IMR-90 (cell line): Measurements from ENCODE around the gene MSI2. TPM values are rescaled to one million over a fixed set of nuclear protein-coding genes. Genes with fewer than 3 reads are reported as not detected.

Source experiments
- ATAC-seq: fragments of 200-7000 bp; cut with Tn5 transposase; 2 replicates; pipeline ENCODE4 v1.9.1; 2020; ENCODE audit warnings: low read depth, mild to moderate bottlenecking, moderate library complexity
- BruUV-seq: library from RNA; stranded (reverse); fragments of 400-500 nt; replicated peaks from 2 replicates; lab custom pipeline; 2021; lab: Mats Ljungman, UMichigan
- CTCF ChIA-PET: fragments of 300-600 bp; formaldehyde crosslinking; extraction: SDS; loops from one replicate; lab custom pipeline; 2021; ENCODE audit warnings: antibody characterized with exemption; lab: Yijun Ruan, JAX
- POLR2A ChIA-PET: fragments of 300-600 bp; sonication (Branson Sonifier 250); formaldehyde crosslinking; loops from one replicate; lab custom pipeline; 2022; ENCODE audit warnings: antibody characterized with exemption; ENCODE audit not compliant: unreplicated experiment; lab: Charles Lee
- DNase-seq: peaks from one replicate; pipeline ENCODE4 v3.0.0; 2013
- H2AFZ ChIP-seq: replicated peaks from 2 replicates; pipeline ENCODE3; 2013; ENCODE audit warnings: low read length, mild to moderate bottlenecking; ENCODE audit not compliant: poor library complexity
- H2AK5ac ChIP-seq: 2 replicates; pipeline ENCODE4 v1.6.1; 2013; ENCODE audit warnings: low read depth, low read length, inconsistent platforms
- H2AK9ac ChIP-seq: replicated peaks from 2 replicates; pipeline ENCODE3; 2013; ENCODE audit warnings: mild to moderate bottlenecking, low read depth, low read length, moderate library complexity; ENCODE audit not compliant: poor library complexity
- H2BK120ac ChIP-seq: 2 replicates; pipeline ENCODE4 v1.6.1; 2013; ENCODE audit warnings: low read depth, low read length, inconsistent platforms
- H2BK15ac ChIP-seq: 3 replicates; pipeline ENCODE4 v1.6.1; 2013; ENCODE audit warnings: low read depth, low read length, inconsistent platforms
- H2BK20ac ChIP-seq: 2 replicates; pipeline ENCODE4 v1.6.1; 2013; ENCODE audit warnings: low read depth, mild to moderate bottlenecking, inconsistent platforms, low read length, moderate library complexity
- H2BK5ac ChIP-seq: 2 replicates; pipeline ENCODE4 v1.6.1; 2013; ENCODE audit warnings: mild to moderate bottlenecking, low read depth, low read length, inconsistent platforms; ENCODE audit not compliant: poor library complexity, severe bottlenecking
- H3K14ac ChIP-seq: replicated peaks from 2 replicates; pipeline ENCODE4 v1.6.1; 2013; ENCODE audit warnings: low read depth, low read length, inconsistent platforms
- H3K18ac ChIP-seq: 2 replicates; pipeline ENCODE4 v1.6.1; 2013; ENCODE audit warnings: low read depth, low read length, control low read depth
- H3K23ac ChIP-seq: 2 replicates; pipeline ENCODE4 v1.6.1; 2013; ENCODE audit warnings: low read depth, low read length, inconsistent platforms
- H3K27ac ChIP-seq: 2 replicates; pipeline ENCODE4 v1.5.1; 2013; ENCODE audit warnings: mild to moderate bottlenecking, control low read depth, low read length; ENCODE audit not compliant: insufficient read depth
- H3K27me3 ChIP-seq: 2 replicates; pipeline ENCODE4 v1.6.1; 2013; ENCODE audit warnings: low read length; ENCODE audit not compliant: control insufficient read depth, insufficient read depth
- H3K36me3 ChIP-seq: 2 replicates; pipeline ENCODE4 v1.6.1; 2013; ENCODE audit warnings: low read length, mixed read lengths; ENCODE audit not compliant: control insufficient read depth, insufficient read depth
- H3K4ac ChIP-seq: 2 replicates; pipeline ENCODE4 v1.6.1; 2013; ENCODE audit warnings: low read depth, low read length, inconsistent platforms
- H3K4me1 ChIP-seq: 2 replicates; pipeline ENCODE4 v1.6.1; 2013; ENCODE audit warnings: low read length, mixed read lengths; ENCODE audit not compliant: control insufficient read depth, insufficient read depth
- H3K4me2 ChIP-seq: 2 replicates; pipeline ENCODE4 v1.6.1; 2013; ENCODE audit warnings: low read depth, mild to moderate bottlenecking, control low read depth, low read length, moderate library complexity
- H3K4me3 ChIP-seq: 2 replicates; pipeline ENCODE4 v1.5.1; 2013; ENCODE audit warnings: low read depth, mild to moderate bottlenecking, control low read depth, low read length, moderate library complexity; ENCODE audit not compliant: insufficient read depth
- H3K56ac ChIP-seq: 2 replicates; pipeline ENCODE4 v1.6.1; 2013; ENCODE audit warnings: low read length, inconsistent platforms; ENCODE audit not compliant: insufficient read depth; ENCODE audit errors: extremely low read depth
- H3K79me1 ChIP-seq, 2 experiments: 2 replicates each; pipeline ENCODE4 v1.6.1; 2013; ENCODE audit warnings: low read length in 2 of 2, inconsistent platforms in 1 of 2, low read depth in 1 of 2
- H3K9ac ChIP-seq: 2 replicates; pipeline ENCODE4 v1.6.1; 2013; ENCODE audit warnings: low read depth, low read length, control low read depth
- H3K9me1 ChIP-seq: 2 replicates; pipeline ENCODE4 v1.6.1; 2013; ENCODE audit warnings: low read length, inconsistent platforms; ENCODE audit not compliant: insufficient read depth
- H3K9me3 ChIP-seq: 2 replicates; pipeline ENCODE4 v1.6.1; 2013; ENCODE audit warnings: low read length; ENCODE audit not compliant: control insufficient read depth, insufficient read depth
- H4K20me1 ChIP-seq: 2 replicates; pipeline ENCODE4 v1.6.1; 2013; ENCODE audit warnings: low read length, inconsistent platforms; ENCODE audit not compliant: insufficient read depth
- H4K5ac ChIP-seq: 2 replicates; pipeline ENCODE4 v1.6.1; 2013; ENCODE audit warnings: mild to moderate bottlenecking, low read depth, low read length, control low read depth
- H4K8ac ChIP-seq, 2 experiments: 2 replicates each; pipeline ENCODE4 v1.6.1; 2013; ENCODE audit warnings: low read depth in 2 of 2, low read length in 2 of 2, control low read depth in 1 of 2, inconsistent platforms in 1 of 2
- H4K91ac ChIP-seq: 2 replicates; pipeline ENCODE4 v1.6.1; 2013; ENCODE audit warnings: low read depth, low read length, inconsistent platforms; ENCODE audit not compliant: insufficient read depth
- BHLHE40 ChIP-seq: fragments of 150-350 bp; IDR thresholded peaks from 2 replicates; pipeline ENCODE4 v1.6.1; 2016; ENCODE audit warnings: mild to moderate bottlenecking, low read depth, low read length
- CEBPB ChIP-seq: IDR thresholded peaks from 2 replicates; pipeline ENCODE4 v1.6.1; 2012; ENCODE audit warnings: low read depth, low read length, improper control_type of control experiment
- CHD1 ChIP-seq: IDR thresholded peaks from 2 replicates; pipeline ENCODE4 v1.6.1; 2012; ENCODE audit warnings: low read depth, low read length, improper control_type of control experiment
- CTCF ChIP-seq: conservative IDR thresholded peaks from 2 replicates; pipeline ENCODE4 v1.5.1; 2012; ENCODE audit warnings: mild to moderate bottlenecking, low read depth, low read length, improper control_type of control experiment
- ELK1 ChIP-seq: fragments of 150-350 bp; IDR thresholded peaks from 2 replicates; pipeline ENCODE4 v1.6.1; 2016; ENCODE audit warnings: low read depth, mild to moderate bottlenecking, low read length, moderate library complexity, borderline replicate concordance
- FOS ChIP-seq: fragments of 150-350 bp; IDR thresholded peaks from 2 replicates; pipeline ENCODE4 v1.6.1; 2016; ENCODE audit warnings: low read depth, low read length
- MAFK ChIP-seq: IDR thresholded peaks from 2 replicates; pipeline ENCODE4 v1.6.1; 2012; ENCODE audit warnings: low read depth, low read length, improper control_type of control experiment
- MAZ ChIP-seq: IDR thresholded peaks from 2 replicates; pipeline ENCODE4 v1.6.1; 2012; ENCODE audit warnings: low read depth, mild to moderate bottlenecking, low read length, improper control_type of control experiment, moderate library complexity, borderline replicate concordance
- MXI1 ChIP-seq: IDR thresholded peaks from 2 replicates; pipeline ENCODE4 v1.6.1; 2012; ENCODE audit warnings: low read depth, mild to moderate bottlenecking, low read length, moderate library complexity, borderline replicate concordance
- NFE2L2 ChIP-seq: fragments of 150-350 bp; IDR thresholded peaks from 2 replicates; pipeline ENCODE4 v1.6.1; 2016; ENCODE audit warnings: low read depth, mild to moderate bottlenecking, low read length
- POLR2A ChIP-seq: IDR thresholded peaks from 2 replicates; pipeline ENCODE4 v1.6.1; 2012; ENCODE audit warnings: mild to moderate bottlenecking, low read depth, low read length
- RAD21 ChIP-seq: IDR thresholded peaks from 2 replicates; pipeline ENCODE4 v1.6.1; 2012; ENCODE audit warnings: low read length, improper control_type of control experiment
- RCOR1 ChIP-seq: IDR thresholded peaks from 2 replicates; pipeline ENCODE4 v1.6.1; 2012; ENCODE audit warnings: mild to moderate bottlenecking, low read length, improper control_type of control experiment; ENCODE audit not compliant: insufficient replicate concordance
- RFX5 ChIP-seq: IDR thresholded peaks from 2 replicates; pipeline ENCODE4 v1.8.0; 2012; ENCODE audit warnings: low read depth, mild to moderate bottlenecking, low read length, moderate library complexity
- SMC3 ChIP-seq: fragments of 150-350 bp; IDR thresholded peaks from 2 replicates; pipeline ENCODE4 v1.6.1; 2016; ENCODE audit warnings: low read depth, mild to moderate bottlenecking, antibody characterized with exemption, low read length, moderate library complexity
- USF2 ChIP-seq: fragments of 150-350 bp; IDR thresholded peaks from 2 replicates; pipeline ENCODE4 v1.6.1; 2017; ENCODE audit warnings: mild to moderate bottlenecking, antibody characterized with exemption, low read length, low read depth
- dilution Hi-C: fragments of 300-500 bp; cut with HindIII; formaldehyde crosslinking; loops from one replicate; pipeline ENCODE4 v1.14.3; 2018; ENCODE audit warnings: low sequenced_read_pairs; ENCODE audit not compliant: unreplicated experiment
- in situ Hi-C: fragments of 300-500 bp; cut with MboI; formaldehyde crosslinking; loops from 3 replicates; pipeline ENCODE4 v1.14.3; 2019; ENCODE audit warnings: low sequenced_read_pairs, inconsistent platforms, mixed read lengths
- intact Hi-C: fragments of 100-400 bp; cut with micrococcal nuclease; formaldehyde crosslinking; loops from 2 replicates; pipeline ENCODE4 v1.10.0; 2022
- polyA plus RNA-seq, 3 experiments: library from polyadenylated mRNA; depleted of rRNA; stranded (reverse); fragments of >200 nt; gene quantifications; 2 replicates each; pipeline ENCODE4 v1.2.3, GENCODE V29; 2012; ENCODE audit warnings: low replicate concordance in 1 of 3
- total RNA-seq: library from RNA; depleted of rRNA; stranded (reverse); fragments of >200 nt; gene quantifications from 2 replicates; pipeline ENCODE4 v1.2.3, GENCODE V29; 2012

MSI2 gene
- total and polyA plus RNA-seq, 2 of the 4 experiments (the other 2 are of a cell fraction), result 13.0 to 16.0 TPM

GRCh38 chr17:57617218-57617617, 360.9 kb downstream of the MSI2 start:
- ChIA-PET POLR2A (no interaction called here), CTCF (no interaction called here)
- Histone ChIP-seq H4K91ac (no peak overlapping the region), H2AK5ac (no peak overlapping the region), H3K4ac (no peak overlapping the region), H4K5ac (no peak overlapping the region), H3K56ac (no peak overlapping the region), H3K36me3 (peaks cover 5% of the 10 kb centered on the region), H2BK5ac (no peak overlapping the region), H3K4me2 (no peak overlapping the region), H4K20me1 (no peaks in the 10 kb centered on the region), H3K27me3 (no peaks in the 10 kb centered on the region), H3K9me1 (peaks cover 11% of the 10 kb centered on the region; the same call in 1 of the 2 replicates), H3K14ac (no peak overlapping the region), H2BK20ac (no peak overlapping the region), H3K4me1 (peaks cover 8% of the 10 kb centered on the region), H3K23ac (no peak overlapping the region), H3K9me3 (no peaks in the 10 kb centered on the region), H3K4me3 (no peak overlapping the region), H3K79me1 (no peaks in the 10 kb centered on the region), H3K9ac (no peak overlapping the region), H2BK120ac (no peak overlapping the region), H2AFZ (no peak overlapping the region), H2AK9ac (no peak overlapping the region), H4K8ac (no peak overlapping the region), H2BK15ac (no peak overlapping the region), H3K18ac (no peak overlapping the region), H3K27ac (no peak overlapping the region)
- dilution Hi-C loops (no loop called here), intact Hi-C loops (no loop called here), in situ Hi-C loops (no loop called here)
- DNase-seq (no peak), ATAC-seq (no peak)
- TF ChIP-seq NFE2L2, result no peak
- TF ChIP-seq USF2, result no peak
- TF ChIP-seq MAZ, result no peak
- no peak for TF ChIP-seq RFX5
- TF ChIP-seq ELK1, result no peak
- no peak for TF ChIP-seq RAD21
- no peak for TF ChIP-seq POLR2A
- TF ChIP-seq CTCF, result no peak
- no peak for TF ChIP-seq SMC3
- no peak for TF ChIP-seq MXI1
- no peak for TF ChIP-seq CEBPB
- no peak for TF ChIP-seq BHLHE40
- no peak for TF ChIP-seq RCOR1
- TF ChIP-seq MAFK, result no peak
- TF ChIP-seq FOS, result no peak
- TF ChIP-seq CHD1, result no peak
- BruUV-seq, result no TSS peak
